ENCODE measurements around the gene MFRP. TPM values are rescaled to one million over a fixed set of nuclear protein-coding genes. Genes with fewer than 3 reads are reported as not detected.

MFRP gene
- total RNA-seq, 1 donor from 2014 or later = not detected

- no peak for DNase-seq
These were observed 13.1 kb upstream of the MFRP start for GRCh38 chr11:119359365-119360214.

- no peak for DNase-seq
These were observed 10.6 kb upstream of the MFRP start for GRCh38 chr11:119357074-119357473.

- peak; percentile 93 for DNase-seq
These were observed 10.0 kb upstream of the MFRP start for GRCh38 chr11:119356349-119357031.

- no peak for DNase-seq
These were observed 8.8 kb upstream of the MFRP start for GRCh38 chr11:119355091-119355843.

GRCh38 chr11:119352857-119353260 lies 6.4 kb upstream of the MFRP start:
- peak; percentile 82 for DNase-seq

DNA sequence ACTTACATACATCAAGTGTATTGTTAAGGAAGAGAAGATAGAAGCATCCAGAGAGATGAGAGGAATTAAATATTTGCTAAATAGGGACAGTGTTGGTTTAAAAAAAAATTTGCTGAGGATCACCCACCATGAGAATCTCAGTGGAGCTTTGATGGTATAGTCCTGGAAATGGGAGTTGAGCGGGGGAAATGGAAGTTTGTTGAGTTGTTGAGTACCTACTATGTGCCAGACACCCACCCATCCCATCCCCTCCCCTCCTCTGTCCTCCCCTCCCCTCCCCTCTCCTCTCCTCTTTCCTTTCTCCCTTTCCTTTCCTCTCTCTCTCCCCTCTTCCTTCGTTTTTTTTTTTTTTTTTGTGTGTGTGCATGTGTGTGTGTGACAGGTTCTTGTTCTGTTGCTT lies 4.7 kb upstream of the MFRP start:
- DNase-seq = no peak

GRCh38 chr11:119350302-119350701 lies 3.8 kb upstream of the MFRP start:
- no peak for DNase-seq

DNA sequence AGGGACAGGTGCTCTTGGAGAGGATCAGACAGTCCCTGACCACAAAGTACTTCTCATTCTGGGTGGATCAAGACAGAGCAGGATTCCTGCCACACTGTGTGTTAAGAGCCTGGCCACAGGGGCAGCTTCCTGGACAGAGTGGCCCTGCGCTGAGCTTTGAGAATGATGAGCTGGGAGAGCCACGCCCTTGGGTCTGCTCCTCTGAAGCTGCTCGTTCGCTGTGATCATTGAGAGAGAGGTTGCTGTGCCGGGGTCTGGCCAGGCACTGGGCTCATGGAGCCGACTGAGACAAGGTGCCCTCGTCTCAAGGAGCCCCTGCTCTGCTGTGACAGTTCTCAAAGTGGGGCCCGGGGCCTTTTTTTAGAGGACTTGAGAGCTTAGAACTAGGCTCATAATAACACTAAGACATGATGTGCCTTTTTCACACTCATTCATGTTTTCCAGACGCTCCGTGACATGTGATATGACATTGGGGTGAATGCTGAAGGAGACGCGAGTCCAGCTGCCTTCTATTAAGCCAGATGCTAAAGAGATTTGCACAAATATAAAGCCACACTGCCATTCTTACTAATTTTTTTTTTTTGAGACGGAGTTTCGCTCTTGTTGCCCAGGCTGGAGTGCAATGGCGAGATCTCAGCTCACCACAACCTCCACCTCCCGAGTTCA lies 1.6 kb upstream of the MFRP start:
- DNase-seq = peak; percentile 73

- DNase-seq = no peak
These were observed 737 bp upstream of the MFRP start for GRCh38 chr11:119347242-119347641.

- DNase-seq = no peak
These were observed 820 bp downstream of the MFRP start for GRCh38 chr11:119345685-119346084.

- no peak for DNase-seq
These were observed 2.1 kb downstream of the MFRP start for GRCh38 chr11:119344291-119345010.

GRCh38 chr11:119343726-119344125 lies 2.8 kb downstream of the MFRP start:
- no peak for DNase-seq

DNA sequence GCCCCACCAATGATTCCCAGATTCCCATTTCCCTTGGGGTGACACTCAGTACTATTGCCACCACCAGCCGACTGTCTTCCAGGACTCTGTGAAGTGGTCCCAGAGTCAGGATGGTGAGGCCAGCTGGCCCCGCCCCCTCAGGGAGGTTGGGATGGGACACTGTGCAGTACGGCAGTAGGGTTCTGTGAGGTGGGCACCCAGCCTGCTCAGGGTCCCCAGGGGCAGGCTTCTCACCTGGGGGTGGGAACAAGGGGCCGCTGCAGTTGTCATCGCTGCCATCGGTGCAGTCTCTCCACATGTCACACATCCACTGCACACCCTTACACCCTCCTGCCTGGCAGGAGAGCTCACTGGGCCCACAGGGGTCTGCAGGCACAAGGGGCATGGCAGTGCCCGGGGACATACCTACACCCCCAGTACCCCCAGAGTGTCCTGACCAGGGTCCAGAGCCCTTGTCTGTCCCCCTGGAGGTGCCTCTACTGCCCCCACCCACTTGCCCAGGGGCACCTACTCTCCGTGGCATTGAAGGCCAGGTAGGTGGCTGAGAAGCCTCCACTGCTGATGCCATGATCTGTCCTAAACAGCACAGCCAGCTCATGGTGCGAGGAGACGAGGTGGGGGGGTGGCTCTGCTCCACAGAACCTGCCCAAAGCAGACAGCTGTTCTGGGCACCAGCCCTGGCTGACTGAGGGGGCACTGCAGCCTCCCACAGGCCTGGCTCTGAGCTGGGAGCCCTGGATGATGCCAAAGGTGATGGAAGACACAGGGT lies 4.0 kb downstream of the MFRP start:
- no peak for DNase-seq

DNA sequence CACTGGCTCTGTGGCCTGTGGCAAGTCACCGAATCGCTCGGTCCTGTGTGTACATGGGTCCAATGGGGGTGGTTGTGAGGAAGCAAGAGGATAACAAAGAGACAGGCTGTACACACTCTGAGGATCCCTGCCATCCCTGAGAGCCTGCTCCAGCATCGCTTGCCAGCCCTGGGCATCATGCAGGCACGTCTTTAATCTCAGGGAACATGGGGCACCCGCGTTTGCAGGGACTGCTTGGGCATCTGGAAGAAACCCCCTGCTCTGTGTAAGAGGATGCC lies 4.5 kb downstream of the MFRP start:
- DNase-seq = no peak

DNA sequence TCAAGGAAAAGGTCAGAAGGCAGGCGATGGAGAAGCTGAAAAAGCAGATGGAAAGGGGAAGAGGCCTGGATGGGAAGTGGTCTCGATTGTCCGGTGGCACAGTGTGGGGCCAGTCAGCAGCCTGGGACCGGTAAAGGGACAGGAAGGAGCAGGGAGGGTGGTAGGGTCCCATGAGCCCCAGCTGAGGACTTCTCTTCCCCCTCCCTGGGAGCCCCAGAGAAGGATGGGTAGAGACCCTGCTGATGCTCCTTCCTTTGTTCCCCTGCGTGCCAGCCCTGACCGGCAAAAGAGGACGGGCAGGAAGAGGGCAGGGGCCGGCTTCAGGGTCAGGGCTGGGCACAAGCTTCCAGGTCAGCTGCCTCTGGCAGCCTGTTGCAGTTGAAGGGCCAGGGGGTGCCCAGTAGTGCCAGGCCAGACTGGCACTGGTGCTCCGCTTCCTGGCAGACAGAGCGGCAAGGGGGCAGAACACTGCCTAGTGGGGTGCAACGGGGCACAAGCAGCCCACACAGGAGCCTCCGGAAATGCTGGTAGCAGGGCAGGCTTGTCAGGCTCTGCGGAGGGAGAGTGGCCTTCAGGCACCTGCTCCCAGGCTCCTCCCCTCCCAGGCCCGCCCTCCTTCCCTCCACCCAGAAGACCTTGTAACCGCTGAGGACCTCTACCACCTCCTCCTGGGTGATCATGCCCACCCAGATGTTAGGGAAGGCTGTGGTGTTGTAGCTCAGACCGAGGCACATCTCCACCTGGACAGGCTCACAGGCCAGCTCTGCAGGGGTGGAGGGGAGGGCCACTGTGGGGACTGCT lies 5.1 kb downstream of the MFRP start:
- DNase-seq = no peak

- DNase-seq = peak; percentile 94
These were observed 5.9 kb downstream of the MFRP start, which contains the start of gene C1QTNF5 for GRCh38 chr11:119340335-119341221. Gene C1QTNF5 (minus strand): TSS chr11:119340883. CDS start chr11:119340397, 486 bp downstream.

- DNase-seq = peak; percentile 81
These were observed 6.7 kb downstream of the MFRP start for GRCh38 chr11:119339589-119340334.

GRCh38 chr11:119338965-119339588 lies 7.4 kb downstream of the MFRP start:
- DNase-seq = no peak
